ENCODE measurements around the gene RIN1. TPM values are rescaled to one million over a fixed set of nuclear protein-coding genes. Genes with fewer than 3 reads are reported as not detected.

RIN1 gene
- total and polyA plus RNA-seq, 2 donors (not counting 3 experiments of a cell fraction or from before 2014, with no cell fraction given): 4.4 to 10.2 TPM

DNA sequence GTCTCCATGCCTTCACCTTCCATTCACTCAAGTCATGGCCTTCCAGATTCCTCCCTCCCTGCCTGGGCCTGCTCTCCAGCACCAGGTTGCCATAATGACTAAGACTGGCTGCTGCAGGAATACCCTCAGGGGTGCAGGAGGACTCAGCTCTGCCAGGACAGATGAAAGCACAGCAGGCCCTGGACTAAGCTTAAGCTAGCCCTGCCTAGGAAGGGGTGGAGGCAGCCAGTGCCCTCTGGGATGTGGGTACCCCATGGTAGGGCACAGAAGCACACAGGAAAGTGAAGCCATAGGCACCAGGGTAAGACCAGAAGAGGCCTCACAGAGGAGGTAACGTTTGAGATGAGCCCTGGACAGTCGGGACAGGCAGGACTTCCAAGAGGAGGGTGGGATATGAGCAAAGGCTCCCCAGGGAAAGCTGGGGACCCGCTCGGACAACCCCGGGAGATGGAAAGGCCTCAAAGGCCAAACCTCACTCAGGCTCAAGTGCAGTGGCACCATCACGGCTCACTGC is 3.0 kb upstream of the RIN1 start:
- dilution Hi-C loops (cut with MboI; ENCODE audit: extremely low pct_ligation_motif_present, low sequenced_read_pairs): no loop called here
- no peak overlapping the region for H3K4me3 ChIP-seq (replicated peaks in 1 of 3; ENCODE audit: insufficient read depth in 1 of 3, low read depth in 1 of 3, low read length in 3 of 3)
- H3K9ac ChIP-seq (replicated peaks; ENCODE audit: extremely low read depth, insufficient read depth, low read length): no peak overlapping the region
- POLR2A ChIA-PET: no interaction called here
- TF ChIP-seq EZH2 (IDR thresholded peaks at IDR 0.05; ENCODE audit: borderline replicate concordance, low read depth, low read length, severe bottlenecking) (no peak), GATA2 (IDR thresholded peaks at IDR 0.05; ENCODE audit: insufficient read depth, insufficient read length, low read depth, low read length) (no peak), MYC (IDR thresholded peaks at IDR 0.05; ENCODE audit: low read depth, low read length) (no peak), POLR2AphosphoS5 (IDR thresholded peaks at IDR 0.05; ENCODE audit: insufficient read depth, low read depth, low read length) (no peak), JUN (IDR thresholded peaks at IDR 0.05; ENCODE audit: borderline replicate concordance, insufficient read depth, insufficient read length, low read depth) (no peak), POLR2A (IDR thresholded peaks at IDR 0.05; ENCODE audit: low read depth, low read length) (no peak), FOS (IDR thresholded peaks at IDR 0.05; ENCODE audit: borderline replicate concordance, insufficient read depth, low read length) (no peak)
- TF ChIP-seq, protein P1, sequence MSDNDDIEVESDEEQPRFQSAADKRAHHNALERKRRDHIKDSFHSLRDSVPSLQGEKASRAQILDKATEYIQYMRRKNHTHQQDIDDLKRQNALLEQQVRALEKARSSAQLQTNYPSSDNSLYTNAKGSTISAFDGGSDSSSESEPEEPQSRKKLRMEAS (IDR thresholded peaks at IDR 0.05; ENCODE audit: insufficient read depth, insufficient read length): no peak
- TF ChIP-seq, protein P2, sequence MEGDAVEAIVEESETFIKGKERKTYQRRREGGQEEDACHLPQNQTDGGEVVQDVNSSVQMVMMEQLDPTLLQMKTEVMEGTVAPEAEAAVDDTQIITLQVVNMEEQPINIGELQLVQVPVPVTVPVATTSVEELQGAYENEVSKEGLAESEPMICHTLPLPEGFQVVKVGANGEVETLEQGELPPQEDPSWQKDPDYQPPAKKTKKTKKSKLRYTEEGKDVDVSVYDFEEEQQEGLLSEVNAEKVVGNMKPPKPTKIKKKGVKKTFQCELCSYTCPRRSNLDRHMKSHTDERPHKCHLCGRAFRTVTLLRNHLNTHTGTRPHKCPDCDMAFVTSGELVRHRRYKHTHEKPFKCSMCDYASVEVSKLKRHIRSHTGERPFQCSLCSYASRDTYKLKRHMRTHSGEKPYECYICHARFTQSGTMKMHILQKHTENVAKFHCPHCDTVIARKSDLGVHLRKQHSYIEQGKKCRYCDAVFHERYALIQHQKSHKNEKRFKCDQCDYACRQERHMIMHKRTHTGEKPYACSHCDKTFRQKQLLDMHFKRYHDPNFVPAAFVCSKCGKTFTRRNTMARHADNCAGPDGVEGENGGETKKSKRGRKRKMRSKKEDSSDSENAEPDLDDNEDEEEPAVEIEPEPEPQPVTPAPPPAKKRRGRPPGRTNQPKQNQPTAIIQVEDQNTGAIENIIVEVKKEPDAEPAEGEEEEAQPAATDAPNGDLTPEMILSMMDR (IDR thresholded peaks at IDR 0.05; ENCODE audit: extremely low read depth in 1 of 2, insufficient read depth in 1 of 2, low read depth in 1 of 2, low read length in 2 of 2): no peak
- no peak overlapping the region for H3K27ac ChIP-seq (ENCODE audit: insufficient read depth, low read depth, low read length)
- no peaks in the 10 kb centered on the region for H3K27me3 ChIP-seq (ENCODE audit: control insufficient read depth in 2 of 2, insufficient read depth in 2 of 2, low read length in 2 of 2)
- H3K9me1 ChIP-seq (replicated peaks; ENCODE audit: control insufficient read depth, extremely low read depth, insufficient read depth, low read length): no peaks in the 10 kb centered on the region
- DNase-seq (ENCODE audit: low read depth, low spot score) (no peak), FAIRE-seq (no peak)
- H4K20me1 ChIP-seq (replicated peaks; ENCODE audit: control insufficient read depth, extremely low read depth, insufficient read depth, low read length): no peaks in the 10 kb centered on the region
- H3K9me3 ChIP-seq (replicated peaks; ENCODE audit: control insufficient read depth, insufficient read depth, low read length): no peaks in the 10 kb centered on the region
- peaks cover 13% of the 10 kb centered on the region for H3K79me2 ChIP-seq (ENCODE audit: control insufficient read depth, insufficient read depth, low read length)
- no peak overlapping the region for H3K4me2 ChIP-seq (ENCODE audit: insufficient read depth, low read length)
- intact Hi-C loops (cut with micrococcal nuclease): no loop called here
- H3K4me1 ChIP-seq (ENCODE audit: control insufficient read depth, extremely low read depth, insufficient read depth, low read length): peaks cover 22% of the 10 kb centered on the region
- H2AFZ ChIP-seq (ENCODE audit: low read depth, low read length): no peak overlapping the region
- no TSS peak for BruUV-seq (replicated peaks)
- H3K36me3 ChIP-seq (ENCODE audit: control insufficient read depth in 2 of 2, extremely low read depth in 1 of 2, insufficient read depth in 2 of 2, low read length in 2 of 2): peaks cover 0 to 23% of the 10 kb centered on the region in 2 experiments
- CTCF ChIA-PET: no interaction called here

All from endothelial cell of umbilical vein (primary cell).